Measurements from ENCODE around the gene SORL1.

DNA sequence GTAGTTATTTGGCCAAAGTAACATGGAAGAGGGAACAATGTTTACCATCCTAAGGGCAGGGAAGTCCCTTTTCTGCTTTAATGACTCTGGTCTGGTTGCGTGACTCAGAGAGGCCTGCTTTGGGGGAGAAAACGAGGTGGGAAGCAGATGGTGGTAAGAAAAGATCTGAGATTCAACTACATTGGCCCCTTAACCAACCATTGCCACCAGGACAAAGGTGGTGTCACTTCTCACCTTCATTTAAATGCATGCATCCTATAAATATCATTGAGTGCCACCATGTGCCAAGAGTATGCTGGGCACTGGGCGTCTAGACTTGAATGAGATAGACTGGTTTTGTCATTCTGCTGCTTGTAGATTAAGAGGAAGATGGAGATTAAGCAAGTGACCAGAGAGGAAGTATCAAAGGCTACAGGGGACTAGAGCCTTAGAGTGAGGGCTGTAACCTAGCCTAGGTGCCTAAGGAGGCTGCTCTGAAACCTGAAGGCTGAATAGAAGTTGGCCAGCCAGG is 3.6 kb upstream of the SORL1 start:
- TF ChIP-seq POLR2A (IDR thresholded peaks at IDR 0.05) = no peak
- TF ChIP-seq, protein P1, sequence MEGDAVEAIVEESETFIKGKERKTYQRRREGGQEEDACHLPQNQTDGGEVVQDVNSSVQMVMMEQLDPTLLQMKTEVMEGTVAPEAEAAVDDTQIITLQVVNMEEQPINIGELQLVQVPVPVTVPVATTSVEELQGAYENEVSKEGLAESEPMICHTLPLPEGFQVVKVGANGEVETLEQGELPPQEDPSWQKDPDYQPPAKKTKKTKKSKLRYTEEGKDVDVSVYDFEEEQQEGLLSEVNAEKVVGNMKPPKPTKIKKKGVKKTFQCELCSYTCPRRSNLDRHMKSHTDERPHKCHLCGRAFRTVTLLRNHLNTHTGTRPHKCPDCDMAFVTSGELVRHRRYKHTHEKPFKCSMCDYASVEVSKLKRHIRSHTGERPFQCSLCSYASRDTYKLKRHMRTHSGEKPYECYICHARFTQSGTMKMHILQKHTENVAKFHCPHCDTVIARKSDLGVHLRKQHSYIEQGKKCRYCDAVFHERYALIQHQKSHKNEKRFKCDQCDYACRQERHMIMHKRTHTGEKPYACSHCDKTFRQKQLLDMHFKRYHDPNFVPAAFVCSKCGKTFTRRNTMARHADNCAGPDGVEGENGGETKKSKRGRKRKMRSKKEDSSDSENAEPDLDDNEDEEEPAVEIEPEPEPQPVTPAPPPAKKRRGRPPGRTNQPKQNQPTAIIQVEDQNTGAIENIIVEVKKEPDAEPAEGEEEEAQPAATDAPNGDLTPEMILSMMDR (IDR thresholded peaks at IDR 0.05) = no peak

Measured in gastroesophageal sphincter (tissue), 3 donors.